ENCODE measurements around the gene PEF1.

DNA sequence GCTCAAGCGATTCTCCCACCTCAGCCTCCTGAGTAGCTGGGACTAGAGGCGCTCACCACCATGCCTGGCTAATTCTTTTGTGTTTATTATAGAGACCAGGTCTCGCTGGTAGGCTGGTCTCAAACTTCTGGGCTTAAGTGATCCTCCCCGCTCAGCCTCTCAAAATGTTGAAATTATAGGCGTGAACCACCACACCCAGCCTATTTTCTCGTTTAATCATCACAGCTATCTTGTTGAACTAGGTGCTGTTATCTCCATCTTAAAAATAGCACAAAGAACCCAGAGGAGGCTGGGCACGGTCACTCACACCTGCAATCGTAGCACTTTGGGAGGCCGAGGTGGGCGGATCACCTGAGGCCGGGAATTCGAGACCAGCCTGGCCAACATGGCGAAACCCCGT lies 31.1 kb upstream of the PEF1 start:
- TF ChIP-seq, protein P1, sequence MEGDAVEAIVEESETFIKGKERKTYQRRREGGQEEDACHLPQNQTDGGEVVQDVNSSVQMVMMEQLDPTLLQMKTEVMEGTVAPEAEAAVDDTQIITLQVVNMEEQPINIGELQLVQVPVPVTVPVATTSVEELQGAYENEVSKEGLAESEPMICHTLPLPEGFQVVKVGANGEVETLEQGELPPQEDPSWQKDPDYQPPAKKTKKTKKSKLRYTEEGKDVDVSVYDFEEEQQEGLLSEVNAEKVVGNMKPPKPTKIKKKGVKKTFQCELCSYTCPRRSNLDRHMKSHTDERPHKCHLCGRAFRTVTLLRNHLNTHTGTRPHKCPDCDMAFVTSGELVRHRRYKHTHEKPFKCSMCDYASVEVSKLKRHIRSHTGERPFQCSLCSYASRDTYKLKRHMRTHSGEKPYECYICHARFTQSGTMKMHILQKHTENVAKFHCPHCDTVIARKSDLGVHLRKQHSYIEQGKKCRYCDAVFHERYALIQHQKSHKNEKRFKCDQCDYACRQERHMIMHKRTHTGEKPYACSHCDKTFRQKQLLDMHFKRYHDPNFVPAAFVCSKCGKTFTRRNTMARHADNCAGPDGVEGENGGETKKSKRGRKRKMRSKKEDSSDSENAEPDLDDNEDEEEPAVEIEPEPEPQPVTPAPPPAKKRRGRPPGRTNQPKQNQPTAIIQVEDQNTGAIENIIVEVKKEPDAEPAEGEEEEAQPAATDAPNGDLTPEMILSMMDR (IDR thresholded peaks at IDR 0.05) = no peak
- no peak for TF ChIP-seq POLR2A (IDR thresholded peaks at IDR 0.05)
